ENCODE data around the gene DENND4B. TPM values are rescaled to one million over a fixed set of nuclear protein-coding genes. Genes with fewer than 3 reads are reported as not detected.
A peak's percentile ranks its signal among the peaks of the same experiment; 100 is the strongest.

Gene DENND4B
- total and polyA plus RNA-seq, 9 of the 15 experiments (the other 6 are each of a cell fraction or from before 2014, with no cell fraction given), result 9.5 to 80.5 (median 23.1) TPM

DNA sequence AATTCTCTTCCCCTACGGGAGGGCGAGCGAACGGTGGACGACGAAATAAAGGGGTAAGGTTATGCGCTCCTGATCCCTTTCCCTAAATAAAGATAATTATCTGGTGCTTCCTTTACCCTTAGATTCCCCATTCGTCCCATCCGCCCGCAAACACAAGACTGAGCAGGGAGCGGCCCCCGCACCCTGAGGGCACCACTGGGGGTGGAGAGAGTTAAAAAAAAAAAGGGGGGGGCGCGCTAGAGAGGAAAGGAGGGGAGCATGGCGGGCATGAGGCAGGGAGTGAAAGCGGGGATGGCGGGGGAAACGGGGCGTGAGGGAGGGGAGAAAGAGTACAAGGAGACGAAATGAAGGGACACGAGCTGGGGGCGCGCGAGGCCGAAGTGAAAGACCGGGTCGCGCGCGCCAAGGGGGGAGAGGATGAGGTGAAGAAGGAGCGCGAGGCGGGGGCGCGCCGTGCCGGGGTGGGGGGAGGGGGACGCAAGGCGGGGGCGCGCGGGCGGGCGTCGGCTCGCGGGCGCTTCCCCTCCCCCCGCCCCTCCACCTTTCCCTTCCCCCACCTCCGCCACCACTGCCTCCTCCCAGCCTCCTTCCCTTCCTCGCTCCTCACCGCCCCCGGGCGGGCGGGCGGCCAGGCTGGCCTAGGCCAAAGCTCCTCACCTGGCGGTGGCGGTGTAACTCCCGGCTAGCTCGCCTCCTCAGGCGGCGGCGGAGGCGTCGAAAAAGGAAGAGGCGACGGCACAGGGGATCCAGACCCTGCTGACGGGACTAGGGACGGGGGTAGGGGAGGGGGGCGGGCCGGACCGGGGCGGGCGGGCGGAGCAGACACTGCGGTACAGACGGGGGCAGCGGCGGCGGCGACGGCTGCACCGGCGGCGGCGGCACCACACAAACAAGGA is 24.2 kb downstream of the DENND4B start (continued):
- TF ChIP-seq, protein P1, sequence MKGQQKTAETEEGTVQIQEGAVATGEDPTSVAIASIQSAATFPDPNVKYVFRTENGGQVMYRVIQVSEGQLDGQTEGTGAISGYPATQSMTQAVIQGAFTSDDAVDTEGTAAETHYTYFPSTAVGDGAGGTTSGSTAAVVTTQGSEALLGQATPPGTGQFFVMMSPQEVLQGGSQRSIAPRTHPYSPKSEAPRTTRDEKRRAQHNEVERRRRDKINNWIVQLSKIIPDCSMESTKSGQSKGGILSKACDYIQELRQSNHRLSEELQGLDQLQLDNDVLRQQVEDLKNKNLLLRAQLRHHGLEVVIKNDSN (CRISPR knock-in tag; IDR thresholded peaks at IDR 0.05), result peak; percentile 5; the same call in 1 of the 2 replicates
- TF ChIP-seq KDM1A (IDR thresholded peaks at IDR 0.05), result peak in 1 of 2 experiments; percentile 52; a peak in 1 of 4 replicates
- TF ChIP-seq DPF2 (IDR thresholded peaks at IDR 0.05), result peak; percentile 52
- peak; percentile 90 for TF ChIP-seq TAF1 (IDR thresholded peaks at IDR 0.05; ENCODE audit: control insufficient read depth, extremely low read depth, insufficient read depth, low read length, severe bottlenecking)
- TF ChIP-seq MAZ (CRISPR knock-in tag; conservative IDR thresholded peaks at IDR 0.05 in 1 of 2, IDR thresholded peaks at IDR 0.05 in 1 of 2), result peak in 1 of 2 experiments; percentile 93; a peak in 2 of 4 replicates
- peak; percentile 86 for TF ChIP-seq ZFX (CRISPR knock-in tag; IDR thresholded peaks at IDR 0.05)
- peak in 1 of 2 experiments; percentile 64; a peak in 1 of 4 replicates for TF ChIP-seq TEAD1 (CRISPR knock-in tag; IDR thresholded peaks at IDR 0.05)
- TF ChIP-seq ZNF263 (CRISPR knock-in tag; IDR thresholded peaks at IDR 0.05; ENCODE audit: borderline replicate concordance), result 0 out of 2 replicates have a peak, but pooled peaks have one; percentile 39
- TF ChIP-seq, protein P2, sequence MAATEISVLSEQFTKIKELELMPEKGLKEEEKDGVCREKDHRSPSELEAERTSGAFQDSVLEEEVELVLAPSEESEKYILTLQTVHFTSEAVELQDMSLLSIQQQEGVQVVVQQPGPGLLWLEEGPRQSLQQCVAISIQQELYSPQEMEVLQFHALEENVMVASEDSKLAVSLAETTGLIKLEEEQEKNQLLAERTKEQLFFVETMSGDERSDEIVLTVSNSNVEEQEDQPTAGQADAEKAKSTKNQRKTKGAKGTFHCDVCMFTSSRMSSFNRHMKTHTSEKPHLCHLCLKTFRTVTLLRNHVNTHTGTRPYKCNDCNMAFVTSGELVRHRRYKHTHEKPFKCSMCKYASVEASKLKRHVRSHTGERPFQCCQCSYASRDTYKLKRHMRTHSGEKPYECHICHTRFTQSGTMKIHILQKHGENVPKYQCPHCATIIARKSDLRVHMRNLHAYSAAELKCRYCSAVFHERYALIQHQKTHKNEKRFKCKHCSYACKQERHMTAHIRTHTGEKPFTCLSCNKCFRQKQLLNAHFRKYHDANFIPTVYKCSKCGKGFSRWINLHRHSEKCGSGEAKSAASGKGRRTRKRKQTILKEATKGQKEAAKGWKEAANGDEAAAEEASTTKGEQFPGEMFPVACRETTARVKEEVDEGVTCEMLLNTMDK (IDR thresholded peaks at IDR 0.05; ENCODE audit: borderline replicate concordance, insufficient read depth, low read depth, low read length, poor library complexity, severe bottlenecking), result peak; percentile 83
- no peak for TF ChIP-seq NR2C2 (CRISPR knock-in tag; IDR thresholded peaks at IDR 0.05)
- 0 out of 2 replicates have a peak, but pooled peaks have one; percentile 39 for TF ChIP-seq NR2C2 (tag; IDR thresholded peaks at IDR 0.05)
- TF ChIP-seq LARP7 (IDR thresholded peaks at IDR 0.05), result no peak
- TF ChIP-seq, protein P3, sequence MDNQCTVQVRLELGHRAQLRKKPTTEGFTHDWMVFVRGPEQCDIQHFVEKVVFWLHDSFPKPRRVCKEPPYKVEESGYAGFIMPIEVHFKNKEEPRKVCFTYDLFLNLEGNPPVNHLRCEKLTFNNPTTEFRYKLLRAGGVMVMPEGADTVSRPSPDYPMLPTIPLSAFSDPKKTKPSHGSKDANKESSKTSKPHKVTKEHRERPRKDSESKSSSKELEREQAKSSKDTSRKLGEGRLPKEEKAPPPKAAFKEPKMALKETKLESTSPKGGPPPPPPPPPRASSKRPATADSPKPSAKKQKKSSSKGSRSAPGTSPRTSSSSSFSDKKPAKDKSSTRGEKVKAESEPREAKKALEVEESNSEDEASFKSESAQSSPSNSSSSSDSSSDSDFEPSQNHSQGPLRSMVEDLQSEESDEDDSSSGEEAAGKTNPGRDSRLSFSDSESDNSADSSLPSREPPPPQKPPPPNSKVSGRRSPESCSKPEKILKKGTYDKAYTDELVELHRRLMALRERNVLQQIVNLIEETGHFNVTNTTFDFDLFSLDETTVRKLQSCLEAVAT (IDR thresholded peaks at IDR 0.05), result peak in 1 of 2 experiments; percentile 31; a peak in 1 of 4 replicates
- no peak for TF ChIP-seq EZH2 (IDR thresholded peaks at IDR 0.05; ENCODE audit: borderline replicate concordance, low read depth, low read length)
- no peak for TF ChIP-seq ZNF717 (CRISPR knock-in tag; IDR thresholded peaks at IDR 0.05)
- TF ChIP-seq NFIC (IDR thresholded peaks at IDR 0.05), result peak; percentile 65
- no peak for TF ChIP-seq PCBP2 (IDR thresholded peaks at IDR 0.05; ENCODE audit: low read depth, low read length, poor library complexity, severe bottlenecking)
- no peak for TF ChIP-seq CC2D1A (IDR thresholded peaks at IDR 0.05)
- TF ChIP-seq FOXP1 (CRISPR knock-in tag; IDR thresholded peaks at IDR 0.05), result 0 out of 2 replicates have a peak, but pooled peaks have one; percentile 11
- TF ChIP-seq POLR2AphosphoS5 (IDR thresholded peaks at IDR 0.05; ENCODE audit: control insufficient read depth, insufficient read depth, low read depth, low read length), result peak; percentile 55
- TF ChIP-seq POLR2H (tag; IDR thresholded peaks at IDR 0.05; ENCODE audit: low read depth), result peak; percentile 51
- 0 out of 2 replicates have a peak, but pooled peaks have one; percentile 54 for TF ChIP-seq SMARCE1 (IDR thresholded peaks at IDR 0.05)
- TF ChIP-seq GATAD2A (IDR thresholded peaks at IDR 0.05), result peak; percentile 77
- TF ChIP-seq ZNF347 (CRISPR knock-in tag; IDR thresholded peaks at IDR 0.05; ENCODE audit: low read depth), result no peak

Measured in K562 (cell line).